K562 (cell line): ENCODE results near the gene BST1. TPM values are rescaled to one million over a fixed set of nuclear protein-coding genes. Genes with fewer than 3 reads are reported as not detected.

Experiments used
- BCLAF1 ChIP-seq, 2 experiments: fragments of 450-650 bp in 1 of 2; IDR thresholded peaks; 2 replicates each; pipeline ENCODE4 v1.6.1; 2011 to 2017; ENCODE audit warnings: low read depth in 2 of 2, antibody characterized with exemption in 1 of 2, borderline replicate concordance in 1 of 2, low read length in 1 of 2, mild to moderate bottlenecking in 1 of 2, mixed read lengths in 1 of 2; ENCODE audit not compliant: control insufficient read depth in 1 of 2
- CHD7 ChIP-seq: fragments of 200-600 bp; sonication (generic); IDR thresholded peaks from one replicate; pipeline ENCODE4 v1.6.1; 2012; ENCODE audit warnings: mild to moderate bottlenecking, low read depth, low read length, inconsistent platforms
- CREM ChIP-seq: IDR thresholded peaks from 2 replicates; pipeline ENCODE4 v1.6.1; 2014; ENCODE audit warnings: antibody characterized with exemption, low read depth
- FOXO4 ChIP-seq: fragments of 450-650 bp; formaldehyde crosslinking; IDR thresholded peaks from 2 replicates; pipeline ENCODE4 v1.4.0; 2020; ENCODE audit warnings: mild to moderate bottlenecking, moderate library complexity
- MLX ChIP-seq, 2 experiments: fragments of 450-650 bp in 1 of 2; sonication (generic) in 1 of 2; formaldehyde crosslinking; conservative IDR thresholded peaks; 2 replicates each; pipeline versions ENCODE4 v1.4.0 to v1.8.1; 2020 to 2022; ENCODE audit warnings: mild to moderate bottlenecking in 1 of 2, missing genetic modification reagents in 1 of 2
- PHB2 ChIP-seq: fragments of 450-650 bp; IDR thresholded peaks from 2 replicates; pipeline ENCODE4 v1.6.1; 2017; ENCODE audit warnings: low read depth
- SIRT6 ChIP-seq: IDR thresholded peaks from one replicate; pipeline ENCODE4 v1.6.1; 2012; ENCODE audit warnings: low read depth, mild to moderate bottlenecking, control low read depth, inconsistent platforms, low read length, moderate library complexity
- SMAD3 ChIP-seq: fragments of 450-650 bp; formaldehyde crosslinking; conservative IDR thresholded peaks from 2 replicates; pipeline ENCODE4 v1.4.0; 2020; ENCODE audit warnings: mild to moderate bottlenecking
- ZSCAN29 ChIP-seq: fragments of 450-650 bp; IDR thresholded peaks from 2 replicates; pipeline ENCODE4 v1.6.1; 2017
- polyA plus RNA-seq, 8 experiments: library from polyadenylated mRNA; depleted of rRNA in 4 of 8; stranded (reverse) in 5 of 8; unstranded in 3 of 8; fragments of >200 nt; fragmentation: Nextera tagmentation in 2 of 8; fragmentation: Illumina TruSeq in 1 of 8; extraction: Ambion mirVana in 2 of 8; extraction: Trizol in 1 of 8; gene quantifications; 2 replicates each; pipeline versions ENCODE4 v1.2.1 to v1.2.3, GENCODE V29; 2011 to 2014; ENCODE audit warnings: inconsistent platforms in 1 of 8, missing spikeins in 1 of 8
- total RNA-seq, 7 experiments: library from RNA; depleted of rRNA in 6 of 7; stranded (reverse); fragments of >200 nt in 6 of 7; fragmentation: Illumina TruSeq in 2 of 7; extraction: Trizol in 2 of 7; gene quantifications; 2 replicates each; pipeline versions ENCODE4 v1.2.1 to v1.2.3, GENCODE V29; 2011 to 2021; ENCODE audit warnings: low replicate concordance in 1 of 7

The BST1 gene
- total and polyA plus RNA-seq, 9 of the 15 experiments (the other 6 are each of a cell fraction or from before 2014, with no cell fraction given): 0.04 to 0.38 (median 0.07) TPM; not detected in 6

- TF ChIP-seq BCLAF1 (IDR thresholded peaks at IDR 0.05; ENCODE audit: borderline replicate concordance in 1 of 2, control insufficient read depth in 1 of 2, low read depth in 2 of 2, low read length in 1 of 2) (no peak), MLX (CRISPR knock-in tag; conservative IDR thresholded peaks at IDR 0.05) (0 out of 4 replicates have a peak, but pooled peaks of 1 of the 2 experiments have one; percentile 39), PHB2 (no peak), ZSCAN29 (no peak), FOXO4 (CRISPR knock-in tag) (0 out of 2 replicates have a peak, but pooled peaks have one; percentile 67), CREM (no peak), CHD7 (no peak), SIRT6 (no peak), SMAD3 (CRISPR knock-in tag) (0 out of 2 replicates have a peak, but pooled peaks have one; percentile 65)
Observed at GRCh38 chr4:15655223-15656037, 47.4 kb upstream of the BST1 start, which contains the start of gene FBXL5 (continued).
